Measurements from ENCODE around the gene ABCA10.

The ABCA10 gene

DNA sequence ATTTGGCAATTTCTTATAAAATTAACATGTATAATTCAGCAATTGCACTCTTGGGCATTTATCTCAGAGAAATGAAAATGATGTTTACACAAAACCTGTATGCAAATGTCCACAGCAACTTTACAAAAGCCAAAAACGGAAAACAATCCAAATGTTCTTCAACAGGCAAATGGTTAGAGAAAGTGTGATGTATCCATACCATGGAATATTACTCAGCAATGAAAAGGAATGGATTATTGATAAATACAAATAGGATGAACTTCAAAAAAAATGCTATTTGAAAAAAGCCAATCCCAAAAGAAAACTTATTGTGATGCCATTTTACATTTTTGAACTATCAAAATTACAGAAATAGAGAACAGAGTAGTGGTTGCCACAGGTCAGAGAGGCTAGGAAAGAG, 37.2 kb upstream of the ABCA10 start:
- TF ChIP-seq, protein P1, sequence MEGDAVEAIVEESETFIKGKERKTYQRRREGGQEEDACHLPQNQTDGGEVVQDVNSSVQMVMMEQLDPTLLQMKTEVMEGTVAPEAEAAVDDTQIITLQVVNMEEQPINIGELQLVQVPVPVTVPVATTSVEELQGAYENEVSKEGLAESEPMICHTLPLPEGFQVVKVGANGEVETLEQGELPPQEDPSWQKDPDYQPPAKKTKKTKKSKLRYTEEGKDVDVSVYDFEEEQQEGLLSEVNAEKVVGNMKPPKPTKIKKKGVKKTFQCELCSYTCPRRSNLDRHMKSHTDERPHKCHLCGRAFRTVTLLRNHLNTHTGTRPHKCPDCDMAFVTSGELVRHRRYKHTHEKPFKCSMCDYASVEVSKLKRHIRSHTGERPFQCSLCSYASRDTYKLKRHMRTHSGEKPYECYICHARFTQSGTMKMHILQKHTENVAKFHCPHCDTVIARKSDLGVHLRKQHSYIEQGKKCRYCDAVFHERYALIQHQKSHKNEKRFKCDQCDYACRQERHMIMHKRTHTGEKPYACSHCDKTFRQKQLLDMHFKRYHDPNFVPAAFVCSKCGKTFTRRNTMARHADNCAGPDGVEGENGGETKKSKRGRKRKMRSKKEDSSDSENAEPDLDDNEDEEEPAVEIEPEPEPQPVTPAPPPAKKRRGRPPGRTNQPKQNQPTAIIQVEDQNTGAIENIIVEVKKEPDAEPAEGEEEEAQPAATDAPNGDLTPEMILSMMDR (IDR thresholded peaks at IDR 0.05; ENCODE audit: control insufficient read depth, insufficient read depth, low read depth, low read length, missing control alignments): no peak
- H3K4me3 ChIP-seq (ENCODE audit: control insufficient read depth, low read depth, low read length): no peak overlapping the region
- no peak for DNase-seq (ENCODE audit: low read depth)

DNA sequence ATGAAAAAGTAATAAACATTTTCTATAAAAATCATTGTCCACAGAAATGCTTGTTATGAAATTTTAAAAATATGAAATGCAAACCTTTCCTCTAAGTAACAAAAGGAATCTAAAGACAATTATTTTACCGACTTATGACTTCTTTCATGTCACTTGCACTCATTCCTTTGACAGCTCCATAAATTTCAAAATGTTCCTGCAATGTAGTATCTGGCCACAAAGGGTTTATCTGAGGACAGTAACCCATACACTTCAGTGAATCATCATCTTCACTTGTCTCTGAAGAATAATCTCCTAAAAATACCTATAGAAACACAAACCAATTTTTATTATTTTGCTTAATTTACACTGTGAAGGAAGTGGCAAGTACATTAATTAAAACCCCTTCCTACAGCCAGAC, 25.6 kb upstream of the ABCA10 start:
- H3K4me3 ChIP-seq (ENCODE audit: control insufficient read depth, low read depth, low read length): no peak overlapping the region
- TF ChIP-seq, protein P1 (IDR thresholded peaks at IDR 0.05; ENCODE audit: control insufficient read depth, insufficient read depth, low read depth, low read length, missing control alignments): no peak
- DNase-seq (ENCODE audit: low read depth): no peak

DNA sequence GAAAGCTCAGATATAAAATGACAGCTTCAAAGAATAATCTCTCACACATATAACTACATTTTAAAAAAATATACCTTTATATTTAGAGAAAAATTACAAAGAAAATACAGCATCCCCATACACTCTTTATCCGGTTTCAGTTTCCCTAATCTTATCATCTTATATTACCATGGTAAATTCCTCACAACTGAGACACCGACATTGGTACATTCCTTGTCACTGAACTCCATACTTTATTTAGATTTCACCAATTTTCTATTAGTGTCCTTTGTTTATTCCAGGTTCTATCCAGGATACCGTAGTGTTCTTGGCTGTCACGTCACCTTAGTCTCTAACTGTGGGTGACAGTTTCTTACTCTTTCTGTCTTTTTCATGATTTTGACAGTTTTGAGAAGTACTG, 22.0 kb upstream of the ABCA10 start:
- TF ChIP-seq, protein P1 (IDR thresholded peaks at IDR 0.05; ENCODE audit: control insufficient read depth, insufficient read depth, low read depth, low read length, missing control alignments): no peak
- no peak overlapping the region for H3K4me3 ChIP-seq (ENCODE audit: control insufficient read depth, low read depth, low read length)
- DNase-seq (ENCODE audit: low read depth): no peak

DNA sequence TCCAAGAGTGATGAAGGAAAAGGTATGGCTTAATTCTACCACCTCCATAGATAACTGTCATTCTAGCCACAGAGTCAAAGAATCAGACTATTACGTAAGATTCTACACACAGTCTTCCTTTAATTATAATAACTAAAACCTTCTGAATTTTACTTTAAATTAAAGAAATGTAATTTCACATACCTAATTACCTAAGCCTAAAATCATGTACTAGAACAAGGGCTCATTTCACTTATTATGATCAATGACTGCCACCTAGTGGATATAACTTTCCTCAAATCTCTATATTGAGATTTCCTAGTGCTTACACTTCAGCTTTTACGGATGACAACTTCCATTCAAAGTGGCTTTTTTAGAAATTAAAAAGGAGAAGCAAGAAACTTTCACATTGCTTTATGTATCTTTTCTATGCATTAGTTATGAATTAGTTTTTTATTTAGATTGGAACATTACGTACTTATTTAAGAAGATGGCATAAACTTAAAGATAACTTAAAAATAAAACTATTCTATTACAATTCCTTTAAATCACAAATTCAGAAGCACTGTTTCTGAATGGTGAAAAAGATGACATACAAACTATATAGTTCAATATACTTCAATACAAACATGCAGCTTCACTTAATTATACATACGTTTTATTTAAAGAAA, 18.2 kb upstream of the ABCA10 start:
- DNase-seq (ENCODE audit: low read depth): no peak
- TF ChIP-seq, protein P1 (IDR thresholded peaks at IDR 0.05; ENCODE audit: control insufficient read depth, insufficient read depth, low read depth, low read length, missing control alignments): peak; percentile 33
- no peak overlapping the region for H3K4me3 ChIP-seq (ENCODE audit: control insufficient read depth, low read depth, low read length)

DNA sequence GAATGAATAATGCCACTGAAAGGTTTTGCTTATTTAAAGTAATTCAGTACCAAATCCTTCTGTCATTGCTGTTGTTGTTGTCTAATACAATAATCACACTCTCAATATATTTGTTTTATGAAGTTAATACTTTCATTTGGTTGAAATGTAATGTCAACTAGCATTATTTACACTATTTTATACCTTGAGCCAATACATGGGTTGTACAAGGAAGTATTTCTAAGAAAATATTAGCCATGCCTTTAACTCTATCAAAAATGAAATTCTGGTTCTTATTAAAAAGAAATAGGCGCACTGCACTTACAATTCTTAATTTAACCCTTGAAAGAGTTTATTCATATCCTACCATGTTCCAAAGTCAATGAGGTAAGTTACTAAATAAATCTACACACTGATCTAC, 17.6 kb upstream of the ABCA10 start:
- no peak overlapping the region for H3K4me3 ChIP-seq (ENCODE audit: control insufficient read depth, low read depth, low read length)
- TF ChIP-seq, protein P1 (IDR thresholded peaks at IDR 0.05; ENCODE audit: control insufficient read depth, insufficient read depth, low read depth, low read length, missing control alignments): no peak
- no peak for DNase-seq (ENCODE audit: low read depth)

DNA sequence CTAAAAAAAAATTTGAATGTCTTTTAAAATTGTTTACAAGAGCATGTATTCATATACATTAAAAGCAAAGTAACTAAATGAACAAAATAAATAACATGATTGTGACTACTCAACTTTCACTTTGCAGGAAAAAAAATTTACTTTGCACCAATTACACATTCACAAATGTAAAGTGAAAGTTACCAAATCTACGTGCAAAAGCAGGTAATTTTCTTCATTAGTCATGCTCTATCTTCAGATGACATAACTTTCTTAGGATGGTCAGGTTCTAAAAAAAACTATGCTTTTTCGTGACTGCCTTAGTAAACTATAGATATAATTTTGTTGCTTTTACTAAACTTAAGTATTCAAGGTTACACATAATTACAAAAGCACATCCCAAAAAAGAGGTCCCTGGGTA, 17.0 kb upstream of the ABCA10 start:
- H3K4me3 ChIP-seq (ENCODE audit: control insufficient read depth, low read depth, low read length): no peak overlapping the region
- TF ChIP-seq, protein P1 (IDR thresholded peaks at IDR 0.05; ENCODE audit: control insufficient read depth, insufficient read depth, low read depth, low read length, missing control alignments): no peak
- no peak for DNase-seq (ENCODE audit: low read depth)
